Lower leg skin (tissue), 4 donors: ENCODE results near the gene DNASE1L1. TPM values are rescaled to one million over a fixed set of nuclear protein-coding genes. Genes with fewer than 3 reads are reported as not detected.
A peak's percentile ranks its signal among the peaks of the same experiment; 100 is the strongest.

Experiments used
- DNase-seq, 2 donors: peaks; one replicate each; pipeline ENCODE4 v3.0.0-alpha.2; 2019; ENCODE audit warnings: low spot score in 2 of 2
- H3K4me3 ChIP-seq: fragments of 200-600 bp; sonication (generic); 2 replicates; pipeline ENCODE4 v1.5.1; 2017; ENCODE audit warnings: mild to moderate bottlenecking, low read depth; ENCODE audit not compliant: poor library complexity, severe bottlenecking
- POLR2A ChIP-seq, 2 donors: fragments of 450-650 bp; IDR thresholded peaks; one replicate each; pipeline ENCODE4 v1.6.1; 2016 to 2017; ENCODE audit warnings: antibody characterized with exemption in 2 of 2, mild to moderate bottlenecking in 1 of 2, moderate library complexity in 1 of 2
- WGBS, 2 donors: methylation state at CpG; one replicate each; pipeline ENCODE4 v1.1.5; 2018; 5-methylcytosine and 5-hydroxymethylcytosine counted together
- intact Hi-C: fragments of 100-400 bp; cut with DNase I; formaldehyde crosslinking; loops from one replicate; pipeline ENCODE4 v1.15.0; 2023; ENCODE audit warnings: low total_unique reads
- total RNA-seq, 4 donors: library from RNA; depleted of rRNA; stranded (reverse); fragments of >200 nt; gene quantifications; one replicate each; pipeline ENCODE4 v1.1.0, GENCODE V29; 2016
- TF ChIP-seq, protein P1 (sequence below), 3 donors: fragments of 450-650 bp; IDR thresholded peaks; one replicate each; pipeline ENCODE4 v1.5.1; 2016; ENCODE audit warnings: antibody characterized with exemption in 3 of 3, mild to moderate bottlenecking in 3 of 3, moderate library complexity in 2 of 3

DNASE1L1 gene
- total RNA-seq, 4 donors from 2014 or later, result 10.5 to 28.5 (median 16.9) TPM

DNA sequence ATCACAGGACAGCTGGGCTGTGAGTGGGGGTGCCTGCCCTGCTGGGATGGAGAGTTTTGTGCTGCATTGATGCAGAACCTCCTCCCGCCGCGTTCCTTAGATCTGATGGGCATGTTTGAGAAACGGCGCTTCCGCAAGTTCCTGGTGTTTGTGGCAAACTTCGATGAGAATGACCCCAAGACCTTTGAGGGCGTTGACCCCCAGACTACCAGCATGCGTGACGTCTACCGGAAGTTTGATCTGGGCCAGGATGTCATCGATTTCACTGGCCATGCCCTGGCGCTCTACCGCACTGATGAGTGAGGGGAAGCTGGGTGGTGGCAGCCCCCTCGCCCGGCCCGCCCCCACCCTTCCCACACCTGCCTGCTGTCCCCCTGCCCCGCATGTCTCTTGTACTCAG is 30.8 kb upstream of the DNASE1L1 start:
- DNase-seq, result no peak
- intact Hi-C loops, result no loop called here
- WGBS, 2 donors, result 91 to 93% methylated on average over 10 to 18 of the region's 18 CpGs
- H3K4me3 ChIP-seq, result no peak overlapping the region
- TF ChIP-seq, protein P1, sequence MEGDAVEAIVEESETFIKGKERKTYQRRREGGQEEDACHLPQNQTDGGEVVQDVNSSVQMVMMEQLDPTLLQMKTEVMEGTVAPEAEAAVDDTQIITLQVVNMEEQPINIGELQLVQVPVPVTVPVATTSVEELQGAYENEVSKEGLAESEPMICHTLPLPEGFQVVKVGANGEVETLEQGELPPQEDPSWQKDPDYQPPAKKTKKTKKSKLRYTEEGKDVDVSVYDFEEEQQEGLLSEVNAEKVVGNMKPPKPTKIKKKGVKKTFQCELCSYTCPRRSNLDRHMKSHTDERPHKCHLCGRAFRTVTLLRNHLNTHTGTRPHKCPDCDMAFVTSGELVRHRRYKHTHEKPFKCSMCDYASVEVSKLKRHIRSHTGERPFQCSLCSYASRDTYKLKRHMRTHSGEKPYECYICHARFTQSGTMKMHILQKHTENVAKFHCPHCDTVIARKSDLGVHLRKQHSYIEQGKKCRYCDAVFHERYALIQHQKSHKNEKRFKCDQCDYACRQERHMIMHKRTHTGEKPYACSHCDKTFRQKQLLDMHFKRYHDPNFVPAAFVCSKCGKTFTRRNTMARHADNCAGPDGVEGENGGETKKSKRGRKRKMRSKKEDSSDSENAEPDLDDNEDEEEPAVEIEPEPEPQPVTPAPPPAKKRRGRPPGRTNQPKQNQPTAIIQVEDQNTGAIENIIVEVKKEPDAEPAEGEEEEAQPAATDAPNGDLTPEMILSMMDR (IDR thresholded peaks at IDR 0.05), result no peak
- no peak for TF ChIP-seq POLR2A (IDR thresholded peaks at IDR 0.05)

DNA sequence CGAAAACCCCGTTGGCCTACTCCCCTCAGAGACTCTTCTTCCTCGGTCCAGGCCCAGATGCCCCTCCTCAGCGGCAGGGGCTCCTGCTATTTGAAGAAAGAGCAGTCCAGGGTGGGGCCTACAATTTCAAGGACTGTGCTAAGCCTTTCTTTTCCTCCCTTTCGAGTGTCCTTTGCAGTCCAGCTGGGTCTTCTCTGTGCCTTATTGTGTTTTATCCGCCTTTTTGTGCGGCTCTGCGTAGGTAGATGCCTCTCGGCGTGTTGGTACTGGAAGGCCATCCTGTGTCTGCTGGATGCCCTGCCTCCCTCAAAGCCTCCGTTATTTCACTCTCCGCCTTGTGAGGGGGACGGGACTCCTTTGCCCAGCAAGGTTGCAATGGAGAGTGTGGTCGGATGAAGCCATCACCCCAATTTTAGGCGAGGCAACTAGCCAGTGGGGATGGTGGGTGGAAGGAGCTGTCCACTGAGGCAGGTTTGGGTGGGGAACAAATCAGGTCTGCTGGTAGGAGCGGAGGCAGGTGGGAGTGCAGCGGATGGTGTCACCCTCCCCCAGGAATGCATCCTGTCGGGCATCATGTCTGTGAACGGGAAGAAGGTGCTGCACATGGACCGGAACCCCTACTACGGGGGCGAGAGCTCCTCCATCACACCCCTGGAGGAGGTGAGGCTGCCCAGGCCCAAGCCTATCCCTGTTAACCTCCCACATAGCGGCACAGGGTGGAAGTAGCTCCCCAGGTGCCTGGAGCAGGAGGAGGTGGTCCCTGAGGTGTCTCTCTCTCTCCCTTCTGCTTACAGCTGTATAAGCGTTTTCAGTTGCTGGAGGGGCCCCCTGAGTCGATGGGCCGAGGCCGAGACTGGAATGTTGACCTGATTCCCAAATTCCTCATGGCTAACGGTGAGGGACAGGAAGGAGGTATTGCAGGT is 29.2 kb upstream of the DNASE1L1 start:
- H3K4me3 ChIP-seq, result peak overlapping the region; percentile 32
- DNase-seq, result no peak
- intact Hi-C loops, result no loop called here
- WGBS, 2 donors, result 45 to 68% methylated on average over 28 of the region's 28 CpGs
- TF ChIP-seq POLR2A (IDR thresholded peaks at IDR 0.05), result no peak
- TF ChIP-seq, protein P1 (IDR thresholded peaks at IDR 0.05), result no peak

DNA sequence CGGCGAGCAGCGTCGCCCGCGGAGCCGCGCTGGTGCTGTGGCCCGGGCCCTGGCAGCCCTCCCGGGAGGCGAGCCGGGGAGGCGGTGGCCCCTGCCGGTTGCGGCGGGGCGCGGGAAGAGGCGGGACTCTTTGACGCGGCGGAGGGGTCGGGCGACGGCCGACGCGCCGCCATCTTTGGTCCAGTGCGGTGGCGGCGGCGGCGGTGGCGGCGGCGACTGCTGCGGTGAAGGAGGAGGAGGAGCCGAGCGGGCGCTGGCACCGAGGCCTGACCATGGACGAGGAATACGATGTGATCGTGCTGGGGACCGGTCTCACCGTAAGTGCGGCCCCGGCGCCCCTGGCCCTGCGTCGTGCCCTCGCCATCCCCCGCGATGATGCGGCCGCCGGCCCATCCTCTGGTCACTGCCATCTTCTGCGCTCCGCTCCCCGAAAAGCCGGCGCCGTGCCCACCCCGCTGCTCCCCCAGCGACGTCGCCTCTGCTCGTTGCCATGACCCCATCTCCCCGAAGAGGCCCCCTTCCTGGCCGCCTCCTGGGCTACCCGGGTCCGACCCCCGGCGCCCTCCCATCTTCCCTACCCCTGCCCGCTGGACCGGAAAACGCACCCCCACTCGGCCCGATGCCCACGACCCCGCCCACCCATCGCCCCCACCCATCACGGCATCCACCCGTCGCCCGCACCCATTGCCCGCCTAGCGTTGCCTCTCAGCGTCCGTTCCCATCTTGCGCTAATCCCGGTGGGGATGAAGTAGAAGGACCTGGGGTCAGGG is 28.1 kb upstream of the DNASE1L1 start, which contains the start of gene GDI1:
Gene GDI1, plus strand, starts transcription at position 172 of the 770 bp plus-strand sequence. Its CDS starts 101 bp downstream, at position 273.
- peak within 1 kb of the TSS; percentile 32 for H3K4me3 ChIP-seq
- WGBS, 2 donors, result 0 to 59% methylated on average over 16 to 61 of the region's 93 CpGs
- TF ChIP-seq, protein P1 (IDR thresholded peaks at IDR 0.05), result no peak
- TF ChIP-seq POLR2A (IDR thresholded peaks at IDR 0.05), result no peak
- intact Hi-C loops, result no loop called here
- no peak for DNase-seq

DNA sequence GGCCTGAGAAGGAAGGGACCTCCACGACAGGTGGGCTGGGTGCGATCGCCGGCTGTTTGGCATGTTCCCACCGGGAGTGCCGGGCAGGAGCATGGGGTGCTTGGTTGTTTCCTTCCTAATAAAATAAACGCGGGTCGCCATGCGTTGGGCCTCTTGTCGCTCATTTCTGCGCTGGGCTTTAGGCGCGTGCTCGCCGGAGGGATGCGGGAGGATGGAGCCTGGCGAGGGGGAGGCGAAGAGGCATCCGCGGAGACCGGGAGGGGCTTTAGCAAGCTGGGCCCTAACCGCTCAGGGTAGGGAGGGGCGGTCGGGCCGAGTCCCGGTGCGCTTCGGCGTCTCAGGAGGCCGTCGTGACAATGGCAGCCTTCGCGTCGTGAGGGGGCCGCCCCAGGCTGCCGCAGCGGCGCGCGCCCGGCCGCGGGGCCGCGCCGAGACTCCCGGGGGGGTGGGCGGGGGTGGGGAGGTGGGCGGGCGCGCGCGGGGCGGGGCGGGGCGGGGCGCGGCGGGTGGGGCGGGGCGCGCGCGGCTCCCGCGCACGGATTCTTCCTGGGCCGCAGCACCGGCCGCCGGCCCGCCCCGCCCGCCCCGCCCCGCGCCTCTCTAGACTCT is 27.4 kb upstream of the DNASE1L1 start:
- intact Hi-C loops, result no loop called here
- 23 to 58% methylated on average over 8 to 23 of the region's 78 CpGs for WGBS, 2 donors
- DNase-seq, result no peak
- TF ChIP-seq, protein P1 (IDR thresholded peaks at IDR 0.05), result no peak
- no peak for TF ChIP-seq POLR2A (IDR thresholded peaks at IDR 0.05)
- peak overlapping the region; percentile 32 for H3K4me3 ChIP-seq

DNA sequence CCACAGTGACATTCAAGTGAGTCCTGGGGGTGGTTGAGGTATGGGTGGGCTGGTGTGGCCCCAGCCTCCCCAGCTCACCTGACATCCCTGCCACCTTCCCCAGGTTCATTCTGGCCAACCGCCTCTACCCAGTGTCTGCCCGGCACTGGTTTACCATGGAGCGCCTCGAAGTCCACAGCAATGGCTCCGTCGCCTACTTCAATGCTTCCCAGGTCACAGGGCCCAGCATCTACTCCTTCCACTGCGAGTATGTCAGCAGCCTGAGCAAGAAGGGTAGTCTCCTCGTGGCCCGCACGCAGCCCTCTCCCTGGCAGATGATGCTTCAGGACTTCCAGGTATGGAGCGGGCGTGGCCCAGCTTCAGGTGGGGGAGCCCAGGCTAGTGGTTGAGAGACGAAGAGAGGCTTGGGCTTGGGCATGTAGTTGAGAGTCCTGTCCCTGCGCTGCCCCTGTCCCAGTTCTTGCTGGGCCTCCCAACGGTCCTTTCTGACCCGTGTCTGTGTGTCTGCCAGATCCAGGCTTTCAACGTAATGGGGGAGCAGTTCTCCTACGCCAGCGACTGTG is 26.2 kb upstream of the DNASE1L1 start:
- H3K4me3 ChIP-seq, result no peak overlapping the region
- no peak for TF ChIP-seq POLR2A (IDR thresholded peaks at IDR 0.05)
- TF ChIP-seq, protein P1 (IDR thresholded peaks at IDR 0.05), result no peak
- 90 to 93% methylated on average over 17 to 19 of the region's 19 CpGs for WGBS, 2 donors
- no peak for DNase-seq
- intact Hi-C loops, result no loop called here
